GM19324 (cell line): ENCODE results near the gene MDFIC2.

Experiments used
- ATAC-seq: cut with Tn5 transposase; IDR thresholded peaks from one replicate; pipeline ENCODE4 v1.9.1; 2021; ENCODE audit warnings: mild to moderate bottlenecking, moderate library complexity; ENCODE audit not compliant: unreplicated experiment, low FRiP score

Gene MDFIC2

DNA sequence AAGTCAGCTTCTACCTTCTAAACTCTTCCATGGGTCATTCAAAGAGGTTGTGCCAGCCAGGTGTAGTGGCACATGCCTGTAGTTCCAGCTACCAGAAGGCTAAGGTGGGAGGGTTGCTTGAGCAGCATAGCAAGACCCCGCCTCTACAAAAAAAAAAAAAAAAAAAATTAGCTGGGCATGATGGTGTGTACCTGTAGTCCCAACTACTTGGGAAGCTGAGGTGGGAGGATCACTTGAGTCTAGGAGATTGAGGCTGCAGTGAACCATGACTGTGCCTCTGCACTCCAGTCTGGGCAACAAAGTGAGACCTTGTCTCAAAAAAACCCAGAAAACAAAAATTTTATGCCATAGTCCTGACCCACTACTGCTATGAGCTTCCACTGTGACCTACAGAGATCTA is 126.8 kb downstream of the MDFIC2 start:
- ATAC-seq: no peak

DNA sequence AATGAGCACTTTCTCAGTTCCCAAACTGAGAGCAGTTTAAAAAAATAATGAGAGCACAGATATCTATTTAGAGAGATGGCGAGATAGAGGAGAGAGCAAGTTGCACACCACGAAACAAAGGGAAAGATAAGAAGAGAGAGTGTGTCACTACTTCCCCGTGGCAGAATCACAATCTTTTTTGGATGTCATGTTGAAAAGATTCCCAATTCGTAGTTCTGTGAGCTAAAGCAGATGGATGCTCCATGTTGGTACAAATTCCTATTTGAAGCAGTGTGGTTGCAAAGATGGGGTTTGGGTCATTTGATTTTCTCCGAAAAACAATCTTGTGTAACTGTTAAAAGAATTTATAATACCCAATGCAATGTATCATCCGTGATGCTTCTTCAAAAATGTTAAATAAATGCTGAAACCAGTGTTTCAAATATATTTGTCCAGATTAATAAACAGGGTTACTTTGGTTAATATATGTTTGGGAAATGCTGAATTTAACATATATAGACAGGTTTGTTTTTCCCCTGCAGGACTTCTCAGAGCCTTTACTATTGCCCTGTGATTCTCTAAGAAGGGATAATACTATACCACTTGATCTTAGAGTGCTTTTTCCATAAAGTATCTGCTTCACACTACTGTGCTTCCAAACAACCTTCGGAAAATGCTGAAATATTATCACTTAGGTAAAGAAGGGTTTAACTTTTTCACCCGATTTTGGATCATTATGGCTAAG is 128.5 kb downstream of the MDFIC2 start:
- no peak for ATAC-seq

DNA sequence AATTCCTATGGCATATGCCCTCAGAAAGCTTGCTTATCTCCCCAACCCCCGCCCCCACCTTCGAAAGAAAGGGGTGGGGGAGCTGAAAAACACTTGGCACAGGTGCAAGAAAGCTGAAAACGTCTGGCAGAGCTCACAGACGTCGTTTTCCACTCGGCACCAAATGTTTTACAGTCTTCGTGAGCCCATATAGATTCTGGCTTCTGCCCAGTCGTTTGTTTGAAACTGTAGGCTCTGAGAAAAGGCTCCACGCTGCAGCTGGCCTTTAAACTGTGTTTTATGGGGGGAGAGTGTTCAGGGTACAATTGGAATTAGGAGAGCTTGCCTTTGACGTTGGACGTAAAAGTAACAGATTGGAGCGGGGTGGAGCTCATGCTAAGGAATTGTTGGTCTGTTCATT is 130.3 kb downstream of the MDFIC2 start:
- no peak for ATAC-seq

DNA sequence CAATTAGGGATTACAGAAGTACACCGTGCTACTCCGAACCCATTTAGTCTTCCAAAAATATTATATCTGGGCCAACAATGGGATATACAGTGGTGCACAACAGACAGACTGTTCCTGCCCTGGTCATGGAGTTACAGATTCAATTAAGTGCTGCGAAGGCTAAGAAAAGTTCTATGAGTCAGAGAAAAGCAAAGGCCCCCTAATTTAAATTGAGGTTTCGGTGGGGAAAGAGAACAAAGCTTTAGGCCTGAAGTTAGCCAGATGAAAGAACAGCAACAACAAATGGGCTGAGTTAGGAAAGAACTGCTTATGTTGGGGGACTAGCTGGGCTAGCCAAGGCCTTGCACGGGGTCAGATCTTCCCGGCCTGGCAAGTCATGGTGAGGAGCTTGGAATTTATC is 131.8 kb downstream of the MDFIC2 start:
- no peak for ATAC-seq

DNA sequence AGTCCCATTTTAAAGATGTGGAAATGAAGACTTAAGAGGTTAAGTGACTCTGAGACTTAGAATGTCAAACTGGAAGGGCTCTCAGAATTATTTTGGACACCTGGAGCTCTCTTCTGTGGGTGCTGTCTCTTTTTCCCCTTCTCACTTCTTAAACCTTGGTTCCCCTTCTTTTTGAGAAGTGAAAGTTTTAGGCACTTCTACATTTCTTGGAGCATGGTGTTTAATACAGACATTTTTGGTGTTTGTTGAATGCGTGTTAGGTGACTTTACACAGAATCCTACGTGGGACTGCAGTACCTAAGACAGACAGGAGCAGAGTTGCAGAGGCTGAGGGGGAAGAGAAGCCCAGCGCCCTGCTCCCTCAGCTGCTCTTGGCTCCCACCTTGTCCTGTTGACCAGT is 133.3 kb downstream of the MDFIC2 start:
- no peak for ATAC-seq

DNA sequence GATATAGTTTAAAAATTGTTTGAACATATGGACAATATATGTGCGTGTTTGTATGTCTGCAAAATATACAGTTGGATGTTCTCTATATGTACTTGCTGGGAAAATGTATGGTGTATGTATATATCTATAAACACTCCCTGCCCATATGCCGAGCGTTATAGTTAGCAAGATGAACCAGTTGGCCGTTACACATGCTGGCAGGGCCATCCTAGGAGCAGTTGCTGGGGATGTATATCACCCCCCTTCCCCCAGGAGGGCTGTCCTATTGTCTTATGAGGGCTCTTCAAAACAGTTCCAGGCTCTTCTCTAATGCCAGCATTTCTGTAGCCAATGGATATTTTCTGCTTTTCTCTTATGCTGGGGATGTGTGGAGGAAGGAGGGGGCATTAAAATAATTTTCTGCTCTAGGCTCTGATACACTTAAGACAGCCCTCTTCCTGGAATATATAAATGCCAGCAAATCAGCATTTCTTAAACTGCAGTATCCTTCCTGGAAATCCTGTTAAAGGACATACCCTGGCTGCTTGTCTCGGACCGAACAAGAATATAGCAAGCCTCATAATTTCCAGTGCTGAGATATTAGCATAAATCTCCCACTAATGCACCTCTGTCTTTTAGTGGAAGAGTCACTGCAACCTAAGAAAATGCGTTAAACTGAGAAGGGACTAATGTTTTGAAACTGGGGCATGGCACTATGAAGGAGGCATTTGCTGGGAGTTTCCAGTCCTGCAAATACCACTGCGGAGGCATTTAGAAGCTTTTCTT is 134.4 kb downstream of the MDFIC2 start:
- ATAC-seq: no peak

DNA sequence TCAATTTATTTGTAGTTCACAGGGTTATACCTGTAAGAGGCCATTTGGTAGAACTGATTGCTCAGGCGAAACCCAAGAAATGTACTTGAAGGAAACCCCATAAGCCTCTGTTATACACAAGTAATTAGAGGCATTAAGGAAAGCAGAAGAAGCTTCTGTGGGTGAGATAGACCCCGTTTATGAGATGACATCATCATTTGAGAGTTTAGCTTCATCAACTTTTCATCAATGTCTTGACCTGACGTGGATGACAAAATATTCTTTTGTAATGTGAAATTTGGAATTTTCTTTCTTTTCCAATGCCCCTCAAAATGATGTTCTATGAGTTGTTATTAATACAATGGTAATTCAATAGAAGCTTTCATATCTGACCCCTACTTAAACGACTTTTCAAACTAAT is 136.2 kb downstream of the MDFIC2 start:
- ATAC-seq: no peak

DNA sequence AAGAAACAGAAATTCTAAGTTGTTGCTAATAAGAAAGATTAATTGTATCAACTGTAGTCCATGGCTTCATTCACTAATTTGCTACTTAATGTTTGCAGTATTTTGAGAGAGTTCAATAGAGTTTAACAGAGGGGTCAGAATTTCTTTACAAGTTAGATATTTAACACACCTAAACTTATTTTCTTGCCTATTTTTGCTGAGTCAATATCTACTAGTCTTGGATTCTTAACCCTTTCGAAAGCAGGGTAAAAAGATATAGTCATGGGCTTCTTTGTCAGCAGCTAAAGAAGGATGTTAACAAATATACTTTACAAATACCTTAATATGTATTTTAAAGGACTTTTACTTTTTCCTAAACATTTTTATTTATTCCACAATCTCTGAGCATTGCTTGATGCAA is 155.6 kb downstream of the MDFIC2 start:
- no peak for ATAC-seq

DNA sequence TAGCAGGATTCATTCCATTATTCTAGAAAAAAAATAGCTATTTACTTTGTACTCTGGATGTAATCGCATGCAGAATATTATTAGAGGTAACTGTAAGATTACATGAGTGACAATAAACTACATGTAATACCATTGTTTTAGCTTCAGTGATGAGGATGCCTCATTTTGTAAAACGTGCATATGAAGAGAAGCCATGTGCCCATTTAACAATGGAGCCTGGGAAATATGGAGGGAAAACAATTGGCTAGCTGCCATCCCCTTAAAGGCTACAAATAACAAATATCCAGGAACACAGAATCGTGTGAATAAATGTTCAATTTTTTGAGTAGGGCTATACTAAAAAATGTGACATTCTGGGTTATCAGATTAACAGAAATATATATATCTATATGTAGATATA is 161.8 kb downstream of the MDFIC2 start:
- ATAC-seq: no peak

DNA sequence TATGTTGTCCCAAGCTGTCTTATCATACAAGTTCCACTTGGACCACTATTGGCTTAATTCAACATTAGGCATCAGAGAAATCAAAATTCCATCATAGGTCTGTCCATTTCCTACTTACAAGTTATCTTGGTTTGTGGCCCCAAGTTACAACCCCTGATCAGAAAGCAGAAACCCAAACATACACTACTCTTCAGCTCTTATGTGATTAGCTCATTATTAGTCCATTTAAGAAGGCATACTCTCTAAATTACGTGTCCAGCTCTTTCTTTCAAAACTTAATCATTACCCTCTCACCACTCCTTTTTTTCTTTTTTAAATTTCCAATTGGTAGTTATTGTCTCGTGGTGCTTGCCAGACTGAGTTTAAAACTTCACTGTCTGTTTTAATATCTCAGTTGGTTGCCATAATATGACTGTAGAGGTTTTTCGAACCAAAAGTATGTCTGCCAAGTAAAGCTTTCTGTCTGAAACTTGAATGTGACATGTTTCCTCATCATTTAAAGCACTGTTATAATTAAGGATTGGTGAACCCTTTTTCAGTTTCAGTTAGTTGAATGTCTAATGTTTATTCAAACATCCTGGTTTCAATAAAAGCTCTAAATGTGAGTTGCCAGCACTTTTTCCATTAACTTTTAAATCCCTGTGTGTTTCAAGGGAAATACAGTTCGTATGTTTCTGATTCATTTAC is 162.6 kb downstream of the MDFIC2 start:
- no peak for ATAC-seq
